Measurements from ENCODE around the gene NODAL.

- TF ChIP-seq POLR2A (IDR thresholded peaks at IDR 0.05; ENCODE audit: low read length), result no peak
- no peak for TF ChIP-seq GATA1 (IDR thresholded peaks at IDR 0.05; ENCODE audit: low read depth, low read length)
Observed at GRCh38 chr10:70391654-70392053, 49.8 kb downstream of the NODAL start.

Measured in erythroblast (primary cell).